H1 (cell line): Measurements from ENCODE around the gene GBF1. TPM values are rescaled to one million over a fixed set of nuclear protein-coding genes. Genes with fewer than 3 reads are reported as not detected.

Experiments
- CTCF ChIA-PET: fragments of 300-600 bp; sonication (Branson Sonifier 250); formaldehyde crosslinking; loops from one replicate; lab custom pipeline; 2021; ENCODE audit not compliant: partially characterized antibody; lab: Charles Lee
- POLR2A ChIA-PET: fragments of 300-600 bp; sonication (Branson Sonifier 250); formaldehyde crosslinking; loops from one replicate; lab custom pipeline; 2021; ENCODE audit warnings: inconsistent platforms; ENCODE audit not compliant: partially characterized antibody; lab: Charles Lee
- DNase-seq, 2 experiments: peaks; one replicate each; pipeline versions ENCODE4 v3.0.0 to v3.0.0-alpha.2; 2010 to 2022; ENCODE audit warnings: low spot score in 2 of 2, low read depth in 1 of 2, mixed read lengths in 1 of 2
- FAIRE-seq: peaks from 2 replicates; lab custom pipeline; 2011; peaks lifted over from hg19 to GRCh38; lab: Jason Lieb, UNC
- H2AFZ ChIP-seq: 2 replicates; pipeline ENCODE4 v1.8.1; 2012; ENCODE audit warnings: low read length, inconsistent platforms
- H2AK5ac ChIP-seq: 2 replicates; pipeline ENCODE4 v1.6.1; 2013; ENCODE audit warnings: low read depth, low read length
- H2BK120ac ChIP-seq: replicated peaks from 2 replicates; pipeline ENCODE3; 2013; ENCODE audit warnings: low read depth, low read length, inconsistent platforms
- H2BK12ac ChIP-seq: 2 replicates; pipeline ENCODE4 v1.6.1; 2013; ENCODE audit warnings: low read depth, low read length
- H2BK15ac ChIP-seq: 2 replicates; pipeline ENCODE4 v1.6.1; 2013; ENCODE audit warnings: low read length
- H2BK20ac ChIP-seq: 2 replicates; pipeline ENCODE4 v1.6.1; 2013; ENCODE audit warnings: low read length
- H2BK5ac ChIP-seq: 2 replicates; pipeline ENCODE4 v1.6.1; 2013; ENCODE audit warnings: low read depth, low read length
- H3K14ac ChIP-seq: 2 replicates; pipeline ENCODE4 v1.6.1; 2013; ENCODE audit warnings: inconsistent platforms; ENCODE audit not compliant: insufficient read length
- H3K18ac ChIP-seq: 2 replicates; pipeline ENCODE4 v1.6.1; 2013; ENCODE audit warnings: low read length; ENCODE audit errors: extremely low read depth
- H3K23ac ChIP-seq: 2 replicates; pipeline ENCODE4 v1.6.1; 2013; ENCODE audit warnings: inconsistent platforms; ENCODE audit not compliant: insufficient read length
- H3K23me2 ChIP-seq: 2 replicates; pipeline ENCODE4 v1.6.1; 2013; ENCODE audit warnings: low read depth, low read length
- H3K27ac ChIP-seq: 2 replicates; pipeline ENCODE4 v1.6.1; 2011; ENCODE audit warnings: low read depth, low read length, inconsistent platforms
- H3K27me3 ChIP-seq, 4 experiments: replicated peaks in 1 of 4; 1 replicate in 1 of 4; 2 replicates in 3 of 4; pipeline versions ENCODE4 v1.6.1 to v1.8.1; 2011 to 2013; ENCODE audit warnings: low read length in 3 of 4, mild to moderate bottlenecking in 3 of 4, inconsistent platforms in 2 of 4, mixed read lengths in 2 of 4, moderate library complexity in 1 of 4; ENCODE audit not compliant: control insufficient read depth in 3 of 4, insufficient read depth in 3 of 4; ENCODE audit errors: extremely low read depth in 1 of 4
- H3K36me3 ChIP-seq, 4 experiments: 2 replicates each; pipeline versions ENCODE4 v1.6.1 to v1.8.1; 2011 to 2013; ENCODE audit warnings: mild to moderate bottlenecking in 4 of 4, low read length in 3 of 4, moderate library complexity in 2 of 4, control low read depth in 1 of 4, inconsistent platforms in 1 of 4; ENCODE audit not compliant: insufficient read depth in 4 of 4, control insufficient read depth in 2 of 4
- H3K4ac ChIP-seq: replicated peaks from 2 replicates; pipeline ENCODE3; 2013; ENCODE audit warnings: low read length, low read depth, mixed read lengths, inconsistent platforms; ENCODE audit not compliant: insufficient read length
- H3K4me1 ChIP-seq, 4 experiments: replicated peaks in 1 of 4; 1 replicate in 1 of 4; 2 replicates in 3 of 4; pipeline versions ENCODE4 v1.6.1 to v1.8.1; 2011 to 2013; ENCODE audit warnings: low read length in 3 of 4, inconsistent platforms in 2 of 4, mixed read lengths in 1 of 4; ENCODE audit not compliant: insufficient read depth in 4 of 4, control insufficient read depth in 3 of 4
- H3K4me2 ChIP-seq, 2 experiments: 2 replicates each; pipeline versions ENCODE4 v1.6.1 to v1.8.1; 2011 to 2013; ENCODE audit warnings: low read depth in 2 of 2, low read length in 2 of 2, control low read depth in 1 of 2, inconsistent platforms in 1 of 2, mild to moderate bottlenecking in 1 of 2; ENCODE audit not compliant: insufficient read depth in 1 of 2
- H3K4me3 ChIP-seq, 4 experiments: fragments of 200-600, 300-600 bp in 1 of 4; sonication (generic), shearing (Covaris generic), sonication (Bioruptor Twin) in 1 of 4; 2 replicates each; pipeline versions ENCODE4 v1.5.1 to v1.8.1; 2011 to 2016; ENCODE audit warnings: low read length in 4 of 4, low read depth in 3 of 4, control low read depth in 2 of 4, inconsistent platforms in 2 of 4, mild to moderate bottlenecking in 2 of 4, mixed read lengths in 1 of 4, moderate library complexity in 1 of 4; ENCODE audit not compliant: insufficient read depth in 2 of 4; ENCODE audit errors: extremely low read depth in 1 of 4
- H3K56ac ChIP-seq: replicated peaks from 2 replicates; pipeline ENCODE3; 2013; ENCODE audit warnings: low read depth, mild to moderate bottlenecking, mixed read lengths, low read length, inconsistent platforms; ENCODE audit not compliant: insufficient read length
- H3K79me1 ChIP-seq: 2 replicates; pipeline ENCODE4 v1.6.1; 2013; ENCODE audit warnings: low read depth, low read length, control low read depth
- H3K79me2 ChIP-seq, 2 experiments: 2 replicates each; pipeline versions ENCODE4 v1.6.1 to v1.8.1; 2012 to 2013; ENCODE audit warnings: low read length in 2 of 2, mild to moderate bottlenecking in 2 of 2, inconsistent platforms in 1 of 2; ENCODE audit not compliant: insufficient read depth in 2 of 2, control insufficient read depth in 1 of 2
- H3K9ac ChIP-seq, 4 experiments: replicated peaks in 1 of 4; 1 replicate in 1 of 4; 2 replicates in 3 of 4; pipeline versions ENCODE4 v1.6.1 to v1.8.1; 2011 to 2013; ENCODE audit warnings: low read depth in 3 of 4, low read length in 3 of 4, control low read depth in 2 of 4, mild to moderate bottlenecking in 2 of 4, moderate library complexity in 2 of 4, inconsistent platforms in 1 of 4; ENCODE audit errors: extremely low read depth in 1 of 4
- H3K9me3 ChIP-seq, 2 experiments: 2 replicates each; pipeline versions ENCODE4 v1.6.1 to v1.8.1; 2012 to 2013; ENCODE audit warnings: mild to moderate bottlenecking in 2 of 2, moderate library complexity in 2 of 2, control low read depth in 1 of 2, inconsistent platforms in 1 of 2, low read depth in 1 of 2, low read length in 1 of 2, mixed read lengths in 1 of 2; ENCODE audit not compliant: insufficient read depth in 2 of 2
- H4K20me1 ChIP-seq, 2 experiments: replicated peaks in 1 of 2; 2 replicates each; pipeline versions ENCODE3 to v1.8.1; 2011 to 2013; ENCODE audit warnings: inconsistent platforms in 2 of 2, low read length in 2 of 2, mild to moderate bottlenecking in 1 of 2; ENCODE audit not compliant: insufficient read depth in 2 of 2, control insufficient read depth in 1 of 2
- H4K5ac ChIP-seq: 2 replicates; pipeline ENCODE4 v1.6.1; 2013; ENCODE audit warnings: low read length, low read depth, mixed read lengths, inconsistent platforms; ENCODE audit not compliant: insufficient read length
- H4K8ac ChIP-seq: 2 replicates; pipeline ENCODE4 v1.8.0; 2013; ENCODE audit warnings: mild to moderate bottlenecking, moderate library complexity, low read length, inconsistent platforms; ENCODE audit not compliant: insufficient read depth; ENCODE audit errors: extremely low read depth
- H4K91ac ChIP-seq: replicated peaks from 2 replicates; pipeline ENCODE3; 2013; ENCODE audit warnings: low read length, mixed read lengths, inconsistent platforms; ENCODE audit not compliant: insufficient read length
- EZH2 ChIP-seq: fragments of 200-600 bp; sonication (generic); IDR thresholded peaks from 2 replicates; pipeline ENCODE4 v1.7.1; 2012; ENCODE audit warnings: low read depth, mild to moderate bottlenecking, moderate library complexity, low read length, inconsistent platforms; ENCODE audit not compliant: severe bottlenecking
- KDM4A ChIP-seq: IDR thresholded peaks from one replicate; pipeline ENCODE4 v1.7.1; 2012; ENCODE audit warnings: low read depth, mild to moderate bottlenecking, moderate library complexity, low read length, inconsistent platforms; ENCODE audit not compliant: severe bottlenecking
- SIN3A ChIP-seq, 2 experiments: IDR thresholded peaks in 1 of 2; conservative IDR thresholded peaks in 1 of 2; 2 replicates each; pipeline ENCODE4 v1.6.1; 2011 to 2012; ENCODE audit warnings: low read length in 2 of 2, improper control_type of control experiment in 1 of 2, low read depth in 1 of 2, mild to moderate bottlenecking in 1 of 2
- SUZ12 ChIP-seq: fragments of 200-600 bp; sonication (generic); IDR thresholded peaks from 2 replicates; pipeline ENCODE4 v1.6.1; 2012; ENCODE audit warnings: mild to moderate bottlenecking, inconsistent platforms, low read length, moderate library complexity, mixed read lengths
- ZNF274 ChIP-seq: IDR thresholded peaks from 2 replicates; pipeline ENCODE4 v1.7.0; 2012; ENCODE audit warnings: low read length, borderline replicate concordance; ENCODE audit errors: extremely low read depth
- WGBS, 2 experiments: shearing (Covaris generic) in 1 of 2; methylation state at CpG; one replicate each; pipeline versions ENCODE4 v1.1.6 to v1.1.7; 2013 to 2015; ENCODE audit warnings: low lambda C conversion rate in 2 of 2, mixed read lengths in 2 of 2, inconsistent platforms in 1 of 2, low coverage in 1 of 2, missing lambda C conversion rate in 1 of 2; ENCODE audit not compliant: insufficient replicate concordance in 2 of 2, insufficient coverage in 1 of 2, insufficient read length in 1 of 2; ENCODE audit errors: extremely low coverage in 1 of 2, missing lambda C conversion rate in 1 of 2; 5-methylcytosine and 5-hydroxymethylcytosine counted together
- polyA plus RNA-seq, 7 experiments: library from polyadenylated mRNA; depleted of rRNA in 3 of 7; stranded (reverse) in 5 of 7; unstranded in 2 of 7; fragments of >200 nt in 5 of 7; fragments of 200-250 nt in 2 of 7; gene quantifications; 1 replicate in 5 of 7; 2 replicates in 1 of 7; 4 replicates in 1 of 7; pipeline versions ENCODE4 v1.2.1 to v1.2.3, GENCODE V29; 2011 to 2013; ENCODE audit warnings: missing spikeins in 2 of 7, mixed read lengths in 2 of 7
- total RNA-seq: library from RNA; stranded (reverse); fragmentation: NEBNext Ultra II Directional; extraction: Animal tissue kit (Norgen Biotek cat#: 25700); gene quantifications from 2 replicates; pipeline ENCODE4 v1.2.1, GENCODE V29; 2021

The GBF1 gene
- total and polyA plus RNA-seq, 2 of the 8 experiments (the other 6 are each of a cell fraction or from before 2014, with no cell fraction given) = 11.0 to 25.5 TPM

- no peak for DNase-seq
- CTCF ChIA-PET = interaction anchor here (0.6 to 24.6 kb wide), 10 partner anchors 10 to 326 kb away, joined by 3 to 862 read pairs (median 4); no protein-coding TSS in a partner anchor
Measured at GRCh38 chr10:102241032-102241443, 4.3 kb upstream of the GBF1 start.

More at GRCh38 chr10:102241032-102241443, 4.3 kb upstream of the GBF1 start:
- 2% methylated on average over 12 of the region's 20 CpGs; no CpG with 5 or more reads in 1 of the 2 experiments for WGBS, 2 experiments
- Histone ChIP-seq H2AK5ac (no peak overlapping the region), H3K79me2 (peaks cover 0 to 3% of the 10 kb centered on the region in 2 experiments; a peak in 1 of 4 replicates), H3K4ac (no peak overlapping the region), H3K27me3 (peaks cover 48 to 73% (median 63%) of the 10 kb centered on the region in 4 experiments), H3K23ac (no peak overlapping the region), H3K4me3 (peak overlapping the region; percentile 33 to 64 (median 56)), H2BK12ac (no peak overlapping the region), H3K9me3 (no peaks in the 10 kb centered on the region), H3K18ac (no peak overlapping the region), H3K4me1 (peaks cover 0 to 17% (median 7%) of the 10 kb centered on the region in 4 experiments), H3K14ac (no peak overlapping the region), H4K20me1 (peaks cover 0 to 9% of the 10 kb centered on the region in 2 experiments), H2BK5ac (no peak overlapping the region), H3K79me1 (peaks cover under 1% of the 10 kb centered on the region; the same call in 1 of the 2 replicates), H4K8ac (no peak overlapping the region; the same call in 1 of the 2 replicates), H3K4me2 (peak overlapping the region; percentile 84 to 91), H3K9ac (no peak overlapping the region), H4K91ac (no peak overlapping the region), H2BK15ac (no peak overlapping the region), H3K27ac (no peak overlapping the region), H3K36me3 (no peaks in the 10 kb centered on the region; a peak in 1 of 8 replicates), H4K5ac (no peak overlapping the region), H2AFZ (no peak overlapping the region), H3K23me2 (peaks cover 12% of the 10 kb centered on the region), H2BK120ac (no peak overlapping the region), H2BK20ac (no peak overlapping the region), H3K56ac (no peak overlapping the region)
- POLR2A ChIA-PET = interaction anchor here (0.6 to 2.1 kb wide), 4 partner anchors 10 to 111 kb away, joined by 3 to 15 read pairs (median 3); no protein-coding TSS in a partner anchor
- TF ChIP-seq SIN3A (conservative IDR thresholded peaks at IDR 0.05 in 1 of 2, IDR thresholded peaks at IDR 0.05 in 1 of 2; ENCODE audit: low read depth in 1 of 2, low read length in 2 of 2) = peak in 1 of 2 experiments; percentile 11; a peak in 1 of 4 replicates
- TF ChIP-seq KDM4A = peak; percentile 92
- TF ChIP-seq SUZ12 = peak; percentile 31
- TF ChIP-seq ZNF274 = no peak
- peak; percentile 54 for TF ChIP-seq EZH2
- no peak for FAIRE-seq
